Ascending aorta (tissue), 2 donors: ENCODE results near the gene ZDHHC19. TPM values are rescaled to one million over a fixed set of nuclear protein-coding genes. Genes with fewer than 3 reads are reported as not detected.

Source experiments
- DNase-seq, 2 donors: peaks; one replicate each; pipeline ENCODE4 v3.0.0-alpha.2; 2019; ENCODE audit warnings: low spot score in 2 of 2
- H3K27ac ChIP-seq, 2 donors: fragments of 200-600 bp; sonication (generic); one replicate each; pipeline ENCODE4 v1.5.1; 2016 to 2017; ENCODE audit warnings: mild to moderate bottlenecking in 1 of 2
- H3K27me3 ChIP-seq: fragments of 200-600 bp; sonication (generic); one replicate; pipeline ENCODE4 v1.5.1; 2017
- H3K36me3 ChIP-seq, 2 donors: fragments of 200-600 bp; sonication (generic); one replicate each; pipeline ENCODE4 v1.5.1; 2016
- H3K4me1 ChIP-seq, 2 donors: fragments of 200-600 bp; sonication (generic); one replicate each; pipeline ENCODE4 v1.5.1; 2016 to 2017; ENCODE audit warnings: mild to moderate bottlenecking in 1 of 2
- H3K4me3 ChIP-seq, 2 donors: fragments of 200-600 bp; sonication (generic); one replicate each; pipeline ENCODE4 v1.5.1; 2016 to 2017; ENCODE audit warnings: mild to moderate bottlenecking in 1 of 2
- H3K9me3 ChIP-seq, 2 donors: fragments of 200-600 bp; sonication (generic); one replicate each; pipeline ENCODE4 v1.5.1; 2016
- CTCF ChIP-seq, 3 experiments: fragments of 200-600 bp in 2 of 3; fragments of 450-650 bp in 1 of 3; sonication (generic) in 2 of 3; IDR thresholded peaks; one replicate each; pipeline ENCODE4 v1.5.1; 2016 to 2019; ENCODE audit warnings: antibody characterized with exemption in 3 of 3, mild to moderate bottlenecking in 1 of 3, moderate library complexity in 1 of 3
- intact Hi-C: fragments of 100-400 bp; cut with DNase I; formaldehyde crosslinking; loops from one replicate; pipeline ENCODE4 v1.15.1; 2023
- total RNA-seq: library from RNA; depleted of rRNA; stranded (reverse); fragments of >200 nt; gene quantifications from one replicate; pipeline ENCODE4 v1.1.0, GENCODE V29; 2016

ZDHHC19 gene
- total RNA-seq, 1 donor from 2014 or later: not detected

GRCh38 chr3:196179380-196180308 lies 31.6 kb downstream of the ZDHHC19 start:
- TF ChIP-seq CTCF (IDR thresholded peaks at IDR 0.05): no peak
- intact Hi-C loops: no loop called here
- no peaks in the 10 kb centered on the region for H3K36me3 ChIP-seq
- no peak for DNase-seq
- no peak overlapping the region for H3K27ac ChIP-seq
- H3K4me1 ChIP-seq: no peaks in the 10 kb centered on the region
- H3K4me3 ChIP-seq: no peak overlapping the region
- H3K27me3 ChIP-seq: no peaks in the 10 kb centered on the region
- no peaks in the 10 kb centered on the region for H3K9me3 ChIP-seq

- Histone ChIP-seq H3K9me3 (no peaks in the 10 kb centered on the region), H3K4me1 (no peaks in the 10 kb centered on the region), H3K36me3 (no peaks in the 10 kb centered on the region), H3K27me3 (no peaks in the 10 kb centered on the region), H3K27ac (no peak overlapping the region), H3K4me3 (no peak overlapping the region)
- no peak for DNase-seq
- intact Hi-C loops: no loop called here
- TF ChIP-seq CTCF (IDR thresholded peaks at IDR 0.05): no peak
Measured at GRCh38 chr3:196178993-196179379, 32.2 kb downstream of the ZDHHC19 start.

- Histone ChIP-seq H3K4me1 (no peaks in the 10 kb centered on the region), H3K36me3 (no peaks in the 10 kb centered on the region), H3K9me3 (no peaks in the 10 kb centered on the region), H3K4me3 (no peak overlapping the region), H3K27ac (no peak overlapping the region), H3K27me3 (no peaks in the 10 kb centered on the region)
- no peak for DNase-seq
- intact Hi-C loops: no loop called here
- TF ChIP-seq CTCF (IDR thresholded peaks at IDR 0.05): no peak
Measured at GRCh38 chr3:196177967-196178366, 33.2 kb downstream of the ZDHHC19 start.

GRCh38 chr3:196177567-196177966 lies 33.6 kb downstream of the ZDHHC19 start:
- Histone ChIP-seq H3K4me3 (no peak overlapping the region), H3K36me3 (no peaks in the 10 kb centered on the region), H3K27me3 (no peaks in the 10 kb centered on the region), H3K9me3 (no peaks in the 10 kb centered on the region), H3K27ac (no peak overlapping the region), H3K4me1 (no peaks in the 10 kb centered on the region)
- DNase-seq: no peak
- TF ChIP-seq CTCF (IDR thresholded peaks at IDR 0.05): no peak
- intact Hi-C loops: no loop called here

- Histone ChIP-seq H3K9me3 (no peaks in the 10 kb centered on the region), H3K36me3 (no peaks in the 10 kb centered on the region), H3K4me3 (no peak overlapping the region), H3K27me3 (no peaks in the 10 kb centered on the region), H3K27ac (no peak overlapping the region), H3K4me1 (no peaks in the 10 kb centered on the region)
- TF ChIP-seq CTCF (IDR thresholded peaks at IDR 0.05): no peak
- intact Hi-C loops: no loop called here
- no peak for DNase-seq
Measured at GRCh38 chr3:196175722-196176121, 35.5 kb downstream of the ZDHHC19 start.
